ENCODE results near the gene OR5M3.

Gene OR5M3

GRCh38 chr11:56457076-56457475 lies 16.1 kb downstream of the OR5M3 start:
- TF ChIP-seq OSR2 (tag by site-specific recombination; IDR thresholded peaks at IDR 0.05) = no peak
- no peak for TF ChIP-seq ZNF148 (tag by site-specific recombination; IDR thresholded peaks at IDR 0.05; ENCODE audit: borderline replicate concordance)
- no peak for TF ChIP-seq ZNF610 (tag by site-specific recombination; IDR thresholded peaks at IDR 0.05; ENCODE audit: borderline replicate concordance)
- TF ChIP-seq ZNF155 (tag by site-specific recombination; IDR thresholded peaks at IDR 0.05) = no peak
- no peak for TF ChIP-seq ZNF121 (tag by site-specific recombination; IDR thresholded peaks at IDR 0.05)
- no peak for TF ChIP-seq ZNF704 (tag by site-specific recombination; IDR thresholded peaks at IDR 0.05)
- no peak for TF ChIP-seq ZNF785 (tag by site-specific recombination; IDR thresholded peaks at IDR 0.05)
- TF ChIP-seq ZNF2 (tag by site-specific recombination; IDR thresholded peaks at IDR 0.05) = no peak
- no peak for TF ChIP-seq KLF9 (tag by site-specific recombination; IDR thresholded peaks at IDR 0.05; ENCODE audit: low read depth)
- TF ChIP-seq ZNF747 (tag by site-specific recombination; IDR thresholded peaks at IDR 0.05) = no peak
- no peak for TF ChIP-seq ZNF792 (tag by site-specific recombination; IDR thresholded peaks at IDR 0.05)
- no peak for TF ChIP-seq ZNF501 (tag by site-specific recombination; IDR thresholded peaks at IDR 0.05)
- no peak for TF ChIP-seq OVOL3 (tag by site-specific recombination; IDR thresholded peaks at IDR 0.05)
- no peak for TF ChIP-seq PRDM1 (tag by site-specific recombination; IDR thresholded peaks at IDR 0.05)
- TF ChIP-seq, protein P1, sequence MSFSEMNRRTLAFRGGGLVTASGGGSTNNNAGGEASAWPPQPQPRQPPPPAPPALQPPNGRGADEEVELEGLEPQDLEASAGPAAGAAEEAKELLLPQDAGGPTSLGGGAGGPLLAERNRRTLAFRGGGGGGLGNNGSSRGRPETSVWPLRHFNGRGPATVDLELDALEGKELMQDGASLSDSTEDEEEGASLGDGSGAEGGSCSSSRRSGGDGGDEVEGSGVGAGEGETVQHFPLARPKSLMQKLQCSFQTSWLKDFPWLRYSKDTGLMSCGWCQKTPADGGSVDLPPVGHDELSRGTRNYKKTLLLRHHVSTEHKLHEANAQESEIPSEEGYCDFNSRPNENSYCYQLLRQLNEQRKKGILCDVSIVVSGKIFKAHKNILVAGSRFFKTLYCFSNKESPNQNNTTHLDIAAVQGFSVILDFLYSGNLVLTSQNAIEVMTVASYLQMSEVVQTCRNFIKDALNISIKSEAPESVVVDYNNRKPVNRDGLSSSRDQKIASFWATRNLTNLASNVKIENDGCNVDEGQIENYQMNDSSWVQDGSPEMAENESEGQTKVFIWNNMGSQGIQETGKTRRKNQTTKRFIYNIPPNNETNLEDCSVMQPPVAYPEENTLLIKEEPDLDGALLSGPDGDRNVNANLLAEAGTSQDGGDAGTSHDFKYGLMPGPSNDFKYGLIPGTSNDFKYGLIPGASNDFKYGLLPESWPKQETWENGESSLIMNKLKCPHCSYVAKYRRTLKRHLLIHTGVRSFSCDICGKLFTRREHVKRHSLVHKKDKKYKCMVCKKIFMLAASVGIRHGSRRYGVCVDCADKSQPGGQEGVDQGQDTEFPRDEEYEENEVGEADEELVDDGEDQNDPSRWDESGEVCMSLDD (tag by site-specific recombination; IDR thresholded peaks at IDR 0.05) = no peak
- TF ChIP-seq ZNF426 (tag by site-specific recombination; IDR thresholded peaks at IDR 0.05) = no peak
- TF ChIP-seq REPIN1 (tag by site-specific recombination; IDR thresholded peaks at IDR 0.05; ENCODE audit: low read depth) = no peak
- TF ChIP-seq ZNF341 (tag by site-specific recombination; IDR thresholded peaks at IDR 0.05; ENCODE audit: low read depth) = no peak
- TF ChIP-seq ZBTB1 (tag by site-specific recombination; IDR thresholded peaks at IDR 0.05) = no peak
- TF ChIP-seq ZNF549 (tag by site-specific recombination; IDR thresholded peaks at IDR 0.05) = no peak
- no peaks in the 10 kb centered on the region for H3K36me3 ChIP-seq (ENCODE audit: control insufficient read depth in 2 of 2, insufficient read depth in 1 of 2, low read length in 2 of 2)
- H3K27ac ChIP-seq (ENCODE audit: extremely low read depth, low read depth, low read length) = no peak overlapping the region
- no peak overlapping the region for H3K4me3 ChIP-seq (ENCODE audit: low read depth, low read length)
- H3K9me3 ChIP-seq (ENCODE audit: control insufficient read depth, insufficient read depth, low read depth, low read length) = no peaks in the 10 kb centered on the region
- no peaks in the 10 kb centered on the region for H3K4me1 ChIP-seq (ENCODE audit: control insufficient read depth, insufficient read depth, low read length)
- ChIA-PET POLR2A (no interaction called here), CTCF (no interaction called here)

- CTCF ChIA-PET = no interaction called here
- no peaks in the 10 kb centered on the region for H3K36me3 ChIP-seq (ENCODE audit: control insufficient read depth in 2 of 2, insufficient read depth in 1 of 2, low read length in 2 of 2)
- no peaks in the 10 kb centered on the region for H3K4me1 ChIP-seq (ENCODE audit: control insufficient read depth, insufficient read depth, low read length)
- no peak overlapping the region for H3K27ac ChIP-seq (ENCODE audit: extremely low read depth, low read depth, low read length)
- POLR2A ChIA-PET = no interaction called here
- no peaks in the 10 kb centered on the region for H3K9me3 ChIP-seq (ENCODE audit: control insufficient read depth, insufficient read depth, low read depth, low read length)
- no peak overlapping the region for H3K4me3 ChIP-seq (ENCODE audit: low read depth, low read length)
- TF ChIP-seq ZNF112 (tag by site-specific recombination; IDR thresholded peaks at IDR 0.05) (no peak), RBAK (tag by site-specific recombination; IDR thresholded peaks at IDR 0.05) (no peak), TRIM28 (IDR thresholded peaks at IDR 0.05; ENCODE audit: borderline replicate concordance, low read length) (no peak), INSM2 (tag by site-specific recombination; IDR thresholded peaks at IDR 0.05) (no peak), EGR2 (tag by site-specific recombination; IDR thresholded peaks at IDR 0.05; ENCODE audit: low read depth) (no peak), ZNF140 (tag by site-specific recombination; IDR thresholded peaks at IDR 0.05) (no peak), ZNF449 (tag by site-specific recombination; IDR thresholded peaks at IDR 0.05) (no peak)
- TF ChIP-seq, protein P2, sequence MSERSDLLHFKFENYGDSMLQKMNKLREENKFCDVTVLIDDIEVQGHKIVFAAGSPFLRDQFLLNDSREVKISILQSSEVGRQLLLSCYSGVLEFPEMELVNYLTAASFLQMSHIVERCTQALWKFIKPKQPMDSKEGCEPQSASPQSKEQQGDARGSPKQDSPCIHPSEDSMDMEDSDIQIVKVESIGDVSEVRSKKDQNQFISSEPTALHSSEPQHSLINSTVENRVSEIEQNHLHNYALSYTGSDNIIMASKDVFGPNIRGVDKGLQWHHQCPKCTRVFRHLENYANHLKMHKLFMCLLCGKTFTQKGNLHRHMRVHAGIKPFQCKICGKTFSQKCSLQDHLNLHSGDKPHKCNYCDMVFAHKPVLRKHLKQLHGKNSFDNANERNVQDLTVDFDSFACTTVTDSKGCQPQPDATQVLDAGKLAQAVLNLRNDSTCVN (tag by site-specific recombination; optimal IDR thresholded peaks at IDR 0.05) = no peak
Observed at GRCh38 chr11:56453521-56453920, 19.6 kb downstream of the OR5M3 start.
